Fibroblast of skin of right quadriceps (primary cell): Measurements from ENCODE around the gene MMGT1.

Source experiments
- DNase-seq: peaks from one replicate; pipeline ENCODE4 v3.0.0-alpha.2; 2013

MMGT1 gene

GRCh38 chrX:135973548-135974278, at the start of gene MMGT1:
Gene MMGT1 (minus strand): TSS chrX:135973988. CDS start chrX:135973675, 313 bp downstream.
- DNase-seq, result peak; percentile 83

GRCh38 chrX:136021903-136022302, 48.1 kb upstream of the MMGT1 start:
- no peak for DNase-seq

GRCh38 chrX:136021160-136021559, 47.4 kb upstream of the MMGT1 start:
- no peak for DNase-seq

- DNase-seq, result no peak
Measured at GRCh38 chrX:136019226-136019625, 45.4 kb upstream of the MMGT1 start.

DNA sequence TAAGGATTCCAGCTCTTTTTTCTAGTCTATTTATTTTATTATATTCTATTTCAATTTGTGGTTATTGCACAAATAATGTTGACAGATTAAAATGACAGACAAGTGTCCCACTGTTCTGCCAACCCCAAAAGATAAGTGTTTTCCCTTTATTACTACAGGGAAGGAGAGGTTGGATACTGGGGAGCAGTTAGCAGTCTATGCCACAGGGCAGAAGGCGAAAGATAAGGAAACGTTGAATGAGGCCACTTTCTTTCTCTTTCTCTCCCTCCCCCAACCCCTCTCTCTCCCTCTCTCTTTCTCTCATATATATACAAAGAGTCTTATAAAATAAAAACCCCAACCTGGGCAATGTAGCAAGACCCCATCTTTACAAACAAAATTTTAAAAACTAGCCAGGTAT, 43.1 kb upstream of the MMGT1 start:
- DNase-seq, result no peak

GRCh38 chrX:136015016-136015415, 41.2 kb upstream of the MMGT1 start:
- DNase-seq, result no peak

DNA sequence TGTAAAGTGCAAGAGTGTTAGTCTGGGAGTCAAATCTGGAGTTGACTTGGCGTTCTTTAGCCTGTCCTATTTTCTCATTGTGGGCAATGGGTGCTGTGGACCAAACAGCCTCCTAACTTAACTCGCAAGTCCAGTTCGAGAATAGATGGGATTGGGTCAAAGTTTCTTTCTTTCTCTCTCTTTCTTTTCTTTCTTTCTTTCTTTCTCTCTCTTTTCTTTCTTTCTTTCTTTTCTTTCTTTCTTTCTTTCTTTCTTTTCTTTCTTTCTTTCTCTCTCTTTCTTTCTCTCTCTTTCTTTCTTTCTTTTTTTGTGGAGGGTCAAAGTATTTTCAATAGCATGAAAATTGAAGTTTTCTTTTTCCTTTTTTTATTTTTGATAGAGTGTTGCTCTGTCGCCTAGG, 14.5 kb upstream of the MMGT1 start:
- DNase-seq, result no peak

- DNase-seq, result no peak
Measured at GRCh38 chrX:135985973-135986310, 12.2 kb upstream of the MMGT1 start.

GRCh38 chrX:135985157-135985972, 11.6 kb upstream of the MMGT1 start, which contains the start of gene SLC9A6:
Gene SLC9A6 (plus strand): TSS chrX:135985435. CDS start chrX:135985659, 224 bp downstream.
- DNase-seq, result peak; percentile 46

- no peak for DNase-seq
Measured at GRCh38 chrX:135984791-135985156, 11.0 kb upstream of the MMGT1 start.

DNA sequence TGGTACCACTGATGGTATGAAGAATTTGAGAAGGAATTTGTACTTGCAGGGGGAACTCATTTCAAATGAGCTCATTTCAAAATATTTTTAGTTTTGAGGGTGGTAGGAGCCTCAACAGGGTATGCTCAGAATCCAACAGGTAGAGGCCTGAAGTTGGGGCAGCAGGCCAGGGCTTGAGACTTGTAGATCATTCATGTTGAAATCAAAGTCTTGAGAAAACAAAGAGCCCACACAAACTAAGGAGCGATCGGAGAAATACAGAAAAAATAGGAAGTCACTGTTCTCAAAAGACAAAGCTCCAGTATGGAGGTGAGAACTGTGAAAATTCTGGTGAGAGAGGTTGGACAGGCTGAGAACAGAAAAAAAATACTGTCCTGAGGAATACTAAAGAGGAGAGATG, 10.5 kb upstream of the MMGT1 start:
- no peak for DNase-seq

DNA sequence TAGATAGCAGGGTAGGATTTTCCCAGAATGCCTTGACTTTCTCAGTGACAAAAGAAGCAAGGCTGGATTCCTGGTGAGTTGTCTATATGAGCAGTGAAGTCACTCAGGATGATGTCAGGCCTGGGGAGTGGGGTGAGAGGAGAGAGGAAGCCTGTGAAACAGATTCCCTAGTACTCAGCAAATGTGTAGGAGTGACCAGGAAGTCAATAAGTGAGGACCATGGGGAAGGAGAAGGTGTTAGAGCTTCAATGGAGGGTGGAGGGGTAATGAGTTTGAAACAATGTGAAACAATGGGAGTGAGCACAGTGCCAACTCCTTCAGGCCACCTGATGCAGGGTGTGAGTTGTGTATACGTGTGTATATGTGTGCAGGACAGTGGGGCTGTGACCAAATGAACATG, 9.1 kb upstream of the MMGT1 start:
- DNase-seq, result no peak

DNA sequence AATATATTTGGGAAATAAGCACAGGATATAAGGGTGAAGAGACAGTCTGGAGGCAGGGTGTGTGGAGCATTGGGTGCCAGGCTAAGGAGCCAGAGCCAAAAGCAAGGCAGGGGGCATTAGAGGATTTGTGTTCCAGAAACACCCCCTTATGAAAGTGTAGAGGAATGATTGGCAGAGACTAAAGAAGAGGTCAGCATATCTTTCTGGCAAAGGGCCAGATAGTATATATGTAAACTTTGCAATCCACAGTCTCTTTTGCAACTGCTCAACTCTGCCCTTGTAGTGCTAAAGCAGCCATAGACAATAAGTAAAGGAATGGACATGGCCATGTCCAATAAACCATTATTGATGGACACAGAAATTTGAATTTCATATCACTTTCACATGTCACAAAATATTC, 7.9 kb upstream of the MMGT1 start:
- DNase-seq, result no peak

DNA sequence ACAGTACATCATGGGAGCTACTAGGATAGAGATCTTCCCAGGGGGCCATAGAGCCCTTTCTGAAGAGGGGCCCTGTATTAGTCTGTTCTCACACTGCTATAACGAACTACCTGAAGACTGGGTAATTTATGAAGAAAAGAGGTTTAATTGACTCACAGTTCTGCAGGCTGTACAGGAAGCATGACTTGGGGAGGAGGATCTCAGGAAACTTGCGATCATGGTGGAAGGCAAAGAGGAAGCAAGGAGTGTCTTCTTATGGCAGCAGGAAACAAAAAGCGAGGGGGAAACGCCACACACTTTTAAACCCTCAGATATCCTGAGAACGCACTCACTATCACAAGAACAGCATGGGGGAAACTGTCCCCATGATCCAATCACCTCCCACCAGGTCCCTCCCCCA, 7.2 kb upstream of the MMGT1 start:
- no peak for DNase-seq

GRCh38 chrX:135977611-135978010, 3.8 kb upstream of the MMGT1 start:
- peak; percentile 19 for DNase-seq

- no peak for DNase-seq
Measured at GRCh38 chrX:135975421-135975820, 1.6 kb upstream of the MMGT1 start.

GRCh38 chrX:135974279-135974856, 580 bp upstream of the MMGT1 start:
- peak; percentile 70 for DNase-seq

DNA sequence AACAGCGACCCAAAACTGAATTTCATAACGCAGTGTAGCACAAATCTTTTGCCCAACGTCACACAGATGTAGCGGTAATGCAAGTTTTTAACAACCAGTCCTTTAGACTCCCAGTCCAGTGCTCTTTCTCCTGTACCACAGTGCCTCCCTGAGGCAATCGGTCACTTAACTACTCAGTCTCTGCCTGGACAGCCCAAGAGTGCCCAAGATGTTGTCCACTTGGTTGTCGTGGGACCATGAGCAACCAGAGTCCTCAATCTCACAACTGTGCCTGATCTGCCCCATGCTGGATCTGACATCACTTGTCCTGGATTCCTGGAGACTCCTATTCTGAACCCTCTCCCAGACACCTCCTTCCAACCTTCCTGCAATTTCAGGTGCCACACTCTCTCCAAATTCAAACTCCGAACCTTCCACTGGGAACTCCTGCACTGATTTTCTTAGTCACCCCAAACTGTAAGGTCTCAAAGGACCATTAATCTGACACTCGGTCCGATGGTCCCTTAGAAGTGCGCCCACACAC, 702 bp downstream of the MMGT1 start:
- peak; percentile 7 for DNase-seq

- DNase-seq, result no peak
Measured at GRCh38 chrX:135951291-135951690, 22.5 kb downstream of the MMGT1 start.

DNA sequence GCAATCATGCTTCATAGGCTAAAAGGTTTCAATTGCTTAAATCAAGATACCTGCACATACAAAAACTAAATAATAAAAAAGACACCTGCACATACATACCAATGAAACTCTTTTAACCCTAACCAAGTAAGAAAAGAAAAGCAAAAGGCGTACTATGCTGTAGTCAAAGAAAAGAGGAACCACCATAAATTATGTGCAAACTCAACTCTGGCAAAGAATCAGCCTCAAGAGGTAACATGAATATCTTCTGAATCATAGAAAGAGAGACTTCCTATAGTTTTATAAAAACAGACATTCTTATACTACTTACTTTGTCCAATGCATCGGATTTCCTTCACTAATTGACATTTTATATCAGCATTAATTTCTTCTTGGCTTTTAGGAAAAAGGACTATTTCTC, 29.3 kb downstream of the MMGT1 start:
- DNase-seq, result no peak

DNA sequence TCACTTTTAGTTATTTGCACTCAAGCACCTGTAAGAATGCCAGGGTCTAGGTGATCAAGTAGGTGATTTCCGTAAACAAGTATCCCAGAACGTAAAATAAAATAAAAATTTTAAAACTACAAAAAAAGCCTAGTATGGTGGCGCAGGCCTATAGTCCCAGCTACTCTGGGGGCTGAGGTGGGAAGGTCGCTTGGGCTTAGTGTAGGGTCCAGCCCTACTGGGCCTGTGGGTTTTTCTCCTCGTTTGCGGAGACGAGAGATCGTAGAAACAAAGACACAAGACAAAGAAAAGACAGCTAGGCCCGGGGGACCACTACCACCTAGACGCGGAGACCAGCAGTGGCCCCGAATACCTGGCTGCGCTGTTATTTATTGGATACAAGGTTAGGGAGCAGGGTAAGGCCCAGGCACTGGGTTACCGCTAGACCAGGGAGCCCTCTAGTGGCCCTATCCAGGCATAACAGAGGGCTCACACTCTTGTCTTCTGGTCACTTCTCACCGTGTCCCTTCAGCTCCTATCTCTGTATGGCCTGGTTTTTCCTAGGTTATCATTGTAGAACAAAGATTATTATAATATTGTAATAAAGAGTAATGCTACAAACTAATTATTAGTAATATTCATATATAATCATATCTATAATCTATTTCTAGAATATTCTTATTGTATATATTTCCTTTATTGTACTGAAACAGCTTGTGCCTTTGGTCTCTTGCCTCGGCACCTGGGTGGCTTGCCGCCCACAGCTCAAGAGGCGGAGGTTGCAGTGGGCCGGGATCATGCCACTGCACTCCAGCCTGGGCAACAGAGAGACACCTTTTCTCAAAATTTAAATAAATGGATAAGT, 41.9 kb downstream of the MMGT1 start:
- peak; percentile 11 for DNase-seq

- no peak for DNase-seq
Measured at GRCh38 chrX:135927897-135928296, 45.9 kb downstream of the MMGT1 start.

GRCh38 chrX:135923353-135923752, 50.4 kb downstream of the MMGT1 start:
- no peak for DNase-seq
